NCI-H345 treated with DMSO at 0.1 percent for 48 hours (cell line): ENCODE results near the gene OPCML.

Experiments used
- DNase-seq: peaks from one replicate; lab custom pipeline; 2025; ENCODE audit not compliant: unreplicated experiment; lab: John Stamatoyannopoulos, UW

Gene OPCML

DNA sequence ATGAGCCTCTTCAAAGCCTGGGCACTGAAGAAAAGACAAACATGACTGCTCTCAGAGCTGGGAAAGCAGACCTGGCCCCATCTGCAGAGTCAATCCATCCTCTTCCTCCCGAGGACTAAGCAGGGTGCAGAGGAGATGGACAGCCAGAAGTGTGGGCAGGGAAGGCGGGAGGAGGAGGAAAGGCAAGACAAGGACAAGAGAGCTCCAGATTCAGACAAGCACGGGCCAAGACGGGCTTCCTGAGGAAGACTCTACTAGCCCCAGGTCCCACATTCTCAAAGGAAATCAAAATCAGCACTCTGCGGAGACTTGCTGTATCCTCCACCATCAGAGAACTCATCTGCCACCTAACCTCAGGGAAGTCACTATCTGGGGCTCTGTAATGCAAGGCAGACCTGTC, 28.5 kb downstream of the OPCML start:
- no peak for DNase-seq

DNA sequence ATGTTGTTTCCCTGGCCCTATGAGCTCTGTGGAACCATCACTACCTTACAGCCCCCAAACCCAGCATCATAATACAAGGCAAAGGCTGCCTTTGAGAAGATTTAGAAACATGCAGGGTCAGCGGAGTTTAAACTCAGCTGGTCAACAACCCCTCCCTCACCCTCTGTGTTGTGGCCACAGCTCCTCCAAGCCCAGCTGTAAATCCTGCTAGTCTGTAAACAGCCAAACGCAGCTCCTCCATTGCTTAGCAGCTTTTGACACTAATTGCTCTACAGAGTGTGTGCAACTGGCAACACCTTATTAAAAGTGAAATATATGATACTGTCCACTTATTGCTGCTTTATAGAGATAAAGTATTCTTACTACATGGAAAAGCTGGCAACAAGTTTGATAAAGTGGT, 29.1 kb downstream of the OPCML start:
- DNase-seq, result no peak

DNA sequence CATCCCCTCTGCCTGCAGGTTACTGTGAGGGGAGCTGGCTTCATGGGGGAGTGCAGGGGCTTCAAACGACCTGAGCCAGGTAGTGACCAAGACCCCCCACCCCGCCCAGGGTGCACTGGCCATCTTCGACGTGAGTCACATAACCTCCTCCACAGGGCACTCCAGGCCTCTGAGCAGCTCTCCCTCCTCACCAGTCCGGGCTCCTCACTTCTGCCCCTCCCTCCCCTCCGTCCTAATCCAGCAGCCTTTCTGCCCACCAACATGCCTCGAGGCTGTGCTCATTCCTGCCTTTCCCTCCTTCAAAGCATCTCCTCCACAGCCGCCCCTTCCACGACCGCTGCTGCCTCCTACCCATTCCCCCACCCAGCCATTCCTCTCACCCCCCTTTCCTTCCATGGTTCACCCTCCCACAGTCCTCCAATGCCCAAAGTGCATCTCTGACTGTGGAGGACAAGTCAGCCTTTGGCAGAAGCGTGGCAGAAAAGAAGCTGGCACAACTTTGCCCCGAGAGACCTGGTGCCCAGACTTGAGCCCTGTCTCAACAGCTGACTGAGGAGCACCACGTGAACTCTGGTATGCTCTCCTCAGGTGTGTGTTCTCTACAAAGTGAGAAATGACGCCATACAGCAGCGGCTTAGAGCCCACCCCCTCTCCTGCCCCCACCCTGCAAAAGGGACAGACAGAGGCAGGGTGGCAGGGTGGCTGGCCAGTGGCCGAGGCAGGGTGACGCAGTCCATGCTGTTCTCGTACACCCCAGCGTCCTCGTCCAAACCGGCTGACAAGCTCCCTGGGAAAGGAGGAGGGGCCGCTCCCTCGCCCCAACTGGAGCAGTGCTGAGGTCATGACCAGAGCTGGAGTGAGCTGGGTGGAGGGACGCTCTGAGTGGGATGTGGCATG, 30.4 kb downstream of the OPCML start:
- no peak for DNase-seq

DNA sequence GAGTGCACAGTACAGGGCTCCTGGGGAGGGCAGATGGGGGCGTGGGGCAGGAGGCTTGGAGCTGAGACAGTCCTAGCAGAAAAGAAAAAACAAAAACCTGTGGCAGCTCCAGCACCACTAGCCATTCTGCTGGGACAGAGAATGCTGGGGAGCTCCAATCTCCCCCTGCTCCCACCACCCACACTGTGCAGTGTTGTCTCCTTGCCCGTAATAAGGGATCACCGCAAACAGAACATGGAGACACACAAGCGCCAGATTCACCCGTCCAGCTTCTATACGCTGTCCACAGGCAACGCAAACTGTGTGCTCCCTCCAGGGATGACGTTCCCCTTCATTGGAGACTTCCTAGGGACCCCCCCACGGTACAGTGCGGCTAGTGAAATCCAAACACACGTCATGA, 31.4 kb downstream of the OPCML start:
- no peak for DNase-seq

DNA sequence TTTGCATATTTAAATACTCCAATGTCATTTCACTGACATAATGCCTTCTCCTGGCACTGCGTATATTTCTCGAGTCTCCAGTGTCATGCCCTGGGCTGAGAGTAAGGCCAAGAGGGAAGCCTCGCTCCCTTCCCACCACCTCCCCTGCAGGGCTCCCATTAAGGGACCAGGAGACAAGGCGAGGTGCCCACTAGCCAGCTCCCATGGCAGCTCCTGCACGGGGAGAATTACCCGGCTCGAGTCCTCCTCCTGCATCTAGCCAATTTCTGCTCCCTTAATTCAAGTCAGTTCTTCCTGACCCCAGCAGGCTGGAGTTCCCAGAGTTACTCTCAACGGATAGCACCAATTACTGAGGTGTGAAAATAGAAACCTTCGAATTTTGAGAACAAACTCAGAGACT, 31.9 kb downstream of the OPCML start:
- no peak for DNase-seq

DNA sequence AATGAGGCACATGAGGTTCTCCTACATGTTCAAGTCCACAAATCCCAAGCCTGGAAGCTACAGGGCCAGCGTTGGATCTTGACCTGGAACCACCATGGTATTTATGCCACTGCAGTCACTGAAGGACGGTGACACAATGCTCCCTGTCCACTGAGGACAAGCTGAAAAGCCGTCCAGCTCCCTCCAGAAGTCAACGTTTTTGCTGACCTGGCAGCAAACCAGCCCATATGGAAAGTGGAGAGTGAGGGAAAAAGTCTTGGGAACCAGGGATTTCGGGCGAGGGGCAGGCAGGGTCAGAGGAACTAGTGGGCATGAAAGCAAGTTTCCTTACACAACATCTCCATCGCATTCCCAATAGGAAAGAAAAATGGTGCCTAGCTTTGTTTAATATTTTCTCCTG, 33.3 kb downstream of the OPCML start:
- no peak for DNase-seq

DNA sequence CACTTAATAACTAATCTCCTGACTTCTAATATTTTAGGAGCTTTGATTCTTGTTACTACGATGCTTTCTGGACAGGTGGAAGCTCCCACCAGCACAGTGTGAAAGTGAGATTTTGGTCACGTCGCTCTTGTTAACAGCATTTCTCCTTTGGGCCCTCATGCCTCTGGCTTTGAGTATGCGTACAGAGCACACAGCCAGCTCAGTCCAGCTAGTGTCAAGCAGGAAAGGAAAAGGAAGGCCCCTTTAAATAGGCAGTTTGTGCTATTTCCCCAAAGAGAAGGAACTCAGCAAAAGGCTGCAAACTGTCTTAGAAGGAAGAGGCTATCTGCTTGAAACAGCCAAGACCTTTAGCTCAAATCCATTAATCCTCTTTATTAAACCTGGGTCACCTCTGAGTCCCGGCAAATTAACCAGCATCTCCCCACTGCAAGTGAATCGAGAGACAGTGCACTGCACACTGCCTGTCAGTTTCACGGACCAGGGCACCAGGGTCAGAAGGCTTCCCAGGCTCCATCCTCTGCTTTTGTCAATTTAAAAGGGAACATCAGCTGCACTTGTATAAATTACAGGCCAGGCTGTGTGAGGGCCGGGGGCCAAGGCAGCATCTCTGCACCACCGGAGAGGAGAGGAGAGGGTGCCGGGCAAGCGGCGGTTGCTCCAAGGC, 34.7 kb downstream of the OPCML start:
- no peak for DNase-seq

DNA sequence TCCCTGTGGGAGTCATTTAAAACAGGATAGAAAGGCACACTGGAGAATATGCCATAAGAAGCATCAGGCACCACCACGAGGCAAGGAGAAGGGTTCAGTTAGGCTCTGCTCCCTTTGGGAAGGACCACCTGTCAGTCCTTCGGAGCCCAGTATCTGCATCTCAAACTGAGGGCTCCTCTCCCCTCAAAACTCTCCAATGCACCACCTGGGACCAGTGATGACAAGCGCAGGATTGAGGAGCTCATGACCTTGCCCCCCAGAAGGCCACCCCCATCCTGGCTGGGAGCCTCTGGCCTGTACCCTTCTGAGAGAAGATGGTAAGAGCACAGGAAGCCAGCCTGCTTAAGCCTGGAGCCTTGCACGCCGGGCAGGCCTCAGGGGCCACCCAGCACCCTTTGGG, 39.4 kb downstream of the OPCML start:
- DNase-seq, result no peak

DNA sequence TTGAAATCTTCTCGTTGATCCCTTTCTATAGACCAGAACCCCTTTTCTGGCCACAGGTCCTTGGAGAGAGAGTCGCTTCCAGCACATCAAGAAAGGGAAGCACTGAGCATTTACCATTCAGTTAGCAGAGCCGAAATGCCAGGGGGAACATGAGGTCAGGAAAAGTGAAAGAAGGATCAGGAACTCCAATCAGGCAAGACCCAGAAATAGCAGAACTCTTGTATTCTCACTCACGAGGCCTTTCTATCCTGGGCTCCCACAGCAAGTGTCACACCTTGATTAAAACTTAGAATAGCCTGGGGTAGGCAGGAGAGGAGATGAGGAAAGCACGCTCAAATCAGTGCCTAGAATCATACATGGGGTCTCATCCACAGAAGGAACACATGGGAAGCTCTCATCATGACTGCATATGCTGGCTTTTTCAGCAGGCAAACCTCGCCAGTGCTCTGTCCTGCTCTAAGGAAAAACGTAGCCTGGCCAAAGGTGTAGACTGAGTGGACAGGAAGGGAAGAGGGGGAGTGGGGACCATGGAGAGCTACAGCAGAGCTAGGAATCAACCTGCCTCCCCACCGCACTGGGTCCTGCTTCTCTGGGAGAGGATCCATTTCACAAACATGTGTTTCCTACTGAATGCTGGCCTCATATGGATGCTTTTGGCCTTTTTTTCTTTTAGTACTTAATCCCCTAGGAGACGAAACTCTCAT, 40.5 kb downstream of the OPCML start:
- no peak for DNase-seq

DNA sequence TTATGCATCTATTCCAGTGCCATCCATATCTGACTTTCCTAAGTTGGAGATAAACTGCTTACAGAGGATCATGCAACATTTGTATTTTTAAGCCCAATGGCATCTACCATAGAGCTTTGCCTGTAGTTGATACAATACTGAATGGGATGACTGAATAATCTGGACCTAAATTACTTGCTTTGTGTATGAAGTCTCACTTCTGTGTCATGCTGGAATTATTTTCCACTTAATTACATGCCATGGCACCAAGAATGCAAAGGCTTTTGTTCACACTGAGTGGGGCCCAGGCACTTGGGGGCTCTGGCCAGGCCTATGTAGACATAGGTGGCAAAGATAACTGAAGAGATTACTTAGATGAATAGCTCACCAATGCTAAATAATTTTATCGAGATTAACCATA, 51.6 kb downstream of the OPCML start:
- DNase-seq, result no peak

DNA sequence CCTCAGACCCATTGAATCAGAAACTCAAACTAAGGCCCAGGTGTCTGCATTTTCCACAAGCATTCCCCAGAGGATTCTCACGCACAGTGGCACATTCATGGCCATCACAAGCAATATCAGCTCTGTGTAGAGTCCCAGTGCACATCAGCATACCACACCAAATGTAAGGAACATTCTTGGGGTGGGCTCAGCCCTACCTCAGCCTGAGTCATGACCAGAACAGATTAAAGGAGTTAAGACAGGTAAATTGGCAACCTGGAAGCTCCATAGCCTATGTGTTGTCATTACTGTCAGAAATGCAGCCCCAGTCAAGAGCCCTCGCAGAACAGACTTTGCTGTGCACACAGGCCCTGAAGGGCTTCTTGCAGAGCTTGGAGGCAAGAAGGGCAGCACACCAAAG, 53.1 kb downstream of the OPCML start:
- DNase-seq, result no peak

DNA sequence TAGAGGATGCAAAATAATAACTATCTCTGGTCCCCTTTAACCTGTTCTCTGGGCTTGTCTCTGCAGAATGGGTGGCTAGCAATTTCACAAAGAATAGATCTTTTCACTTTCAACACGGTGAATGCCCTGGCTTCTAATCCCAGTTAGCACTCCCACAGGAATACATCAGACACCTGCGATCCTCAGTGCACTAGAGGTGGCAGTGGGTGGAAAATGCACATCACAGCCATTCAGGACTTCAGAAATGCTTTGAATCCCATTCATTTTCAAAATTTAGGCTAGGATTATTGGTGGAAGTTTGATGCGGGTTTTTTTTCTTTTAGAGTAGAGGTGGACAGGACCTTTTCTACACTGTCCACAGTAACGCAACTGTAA, 55.1 kb downstream of the OPCML start:
- DNase-seq, result no peak

DNA sequence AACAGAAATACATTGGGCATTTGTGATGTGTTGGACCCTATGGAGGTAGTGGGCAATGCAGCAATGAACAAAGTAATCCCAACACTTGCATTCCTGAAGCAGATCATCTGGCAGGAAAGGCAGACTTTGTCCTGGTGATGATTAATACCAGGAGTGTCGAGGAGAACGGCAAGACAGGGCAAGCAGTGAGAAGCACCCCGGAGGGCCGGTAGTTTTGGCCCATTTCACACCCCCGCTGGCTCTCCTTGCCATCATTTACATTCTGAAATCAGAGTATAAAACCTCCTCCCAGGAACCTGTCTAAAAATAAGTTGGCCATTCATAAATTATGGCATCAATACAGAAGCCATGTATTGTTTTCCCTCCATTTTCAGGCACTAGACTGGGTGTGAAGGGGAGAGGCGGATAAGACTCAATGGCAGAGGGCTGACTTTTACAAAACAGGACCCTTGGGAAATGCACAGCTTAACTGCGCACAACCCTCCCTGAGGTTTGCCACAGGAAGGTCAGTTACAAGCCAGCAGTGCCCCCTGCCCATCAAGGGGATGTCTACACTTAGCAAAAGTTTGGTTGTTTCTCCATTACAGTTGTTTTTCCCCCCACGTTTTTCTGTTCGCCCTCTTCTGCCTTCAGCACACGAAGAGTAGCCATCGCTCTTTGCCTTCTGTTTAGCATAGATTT, 55.6 kb downstream of the OPCML start:
- no peak for DNase-seq

DNA sequence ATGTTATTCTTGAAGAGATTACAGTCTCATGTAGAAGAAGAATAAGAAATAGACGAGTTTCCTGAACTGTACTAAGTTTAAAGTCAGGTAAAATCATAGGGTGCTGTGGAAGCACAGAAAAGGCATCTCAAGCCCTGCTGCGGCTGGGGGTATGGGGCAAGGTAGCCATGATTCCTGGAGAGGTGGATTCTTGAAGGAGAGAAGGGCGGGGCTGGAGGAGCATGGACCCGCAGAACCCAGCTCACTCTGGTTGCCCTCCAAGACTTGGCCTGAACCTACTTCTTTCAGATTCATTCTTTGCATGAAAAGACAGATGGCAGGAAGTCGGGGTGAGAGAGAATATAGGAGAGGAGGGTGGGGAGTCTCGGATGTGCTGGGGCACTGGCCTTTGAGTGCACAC, 57.8 kb downstream of the OPCML start:
- DNase-seq, result no peak

DNA sequence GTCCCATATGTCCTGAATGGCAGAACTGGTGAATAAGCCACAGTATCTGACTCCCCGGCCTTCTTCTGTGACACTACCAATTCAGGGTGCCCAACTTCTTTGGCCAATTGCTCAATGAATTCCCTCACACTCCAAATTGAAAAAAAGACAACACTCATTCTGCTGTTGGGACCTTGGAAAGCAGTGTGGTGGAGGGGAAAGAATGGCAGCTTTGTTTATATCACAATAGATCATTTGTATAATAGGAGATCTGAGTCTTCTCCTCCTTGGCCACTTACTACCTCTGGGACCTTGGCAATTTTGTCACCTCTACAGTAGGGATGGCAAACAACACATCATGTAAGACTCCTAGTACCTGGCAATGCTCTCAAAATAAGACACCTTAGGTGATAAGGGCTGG, 64.6 kb downstream of the OPCML start:
- DNase-seq, result no peak

DNA sequence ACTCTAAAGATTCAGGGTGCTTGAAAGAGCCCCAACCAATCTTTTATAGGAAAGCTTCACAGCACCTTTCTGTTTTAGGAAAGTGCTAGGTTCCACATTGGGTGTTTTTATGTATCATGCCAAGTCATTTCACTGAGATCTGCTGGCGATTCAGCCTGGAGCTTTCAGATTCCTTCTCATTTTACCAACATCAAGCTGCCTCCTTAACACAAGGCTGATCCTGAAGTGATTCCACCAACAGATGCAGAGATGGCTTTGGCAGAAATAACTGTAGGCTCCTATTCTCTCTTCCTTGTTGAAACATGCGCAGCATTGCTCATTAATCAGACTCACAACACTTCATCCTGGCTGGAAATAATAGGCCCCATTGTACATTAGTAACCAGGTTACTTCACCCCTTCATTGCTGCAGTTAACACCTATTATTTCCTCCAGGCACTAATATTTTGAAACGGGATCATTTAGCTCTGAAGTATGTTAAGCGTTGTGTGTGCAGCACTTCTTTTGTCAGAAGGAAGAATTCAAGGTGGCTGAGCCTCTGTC, 89.0 kb downstream of the OPCML start:
- no peak for DNase-seq

DNA sequence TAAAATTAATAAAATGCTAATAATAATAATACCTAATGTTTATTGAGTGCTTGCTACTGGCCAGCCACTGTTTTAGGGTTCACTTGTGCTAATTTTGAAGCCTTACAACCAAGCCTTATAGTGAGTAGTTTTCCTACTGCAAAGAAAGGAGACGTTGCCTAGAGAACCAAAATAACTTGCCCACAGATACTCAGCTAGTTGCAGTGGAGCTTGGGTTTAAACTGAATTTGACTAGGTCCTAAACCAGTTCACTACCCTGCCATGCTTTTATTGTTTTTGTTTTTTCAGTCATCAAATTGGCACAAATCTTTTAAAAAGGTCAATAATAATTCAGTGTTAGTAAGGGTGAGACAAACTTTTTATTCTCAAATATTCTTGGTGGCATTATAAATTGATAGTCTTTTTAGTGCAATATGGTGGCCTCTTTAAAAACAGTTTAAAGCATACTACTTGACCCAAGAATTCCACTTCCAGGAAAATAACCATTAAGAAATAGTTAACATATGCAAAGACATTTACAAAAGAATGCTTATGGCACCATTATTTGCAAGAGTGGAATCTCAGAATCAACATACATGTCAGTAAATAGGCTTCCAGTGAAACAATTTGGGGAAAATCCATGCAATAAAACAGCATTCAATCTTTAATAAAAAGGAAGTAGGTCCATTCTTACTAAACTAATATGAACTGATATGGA, 90.2 kb downstream of the OPCML start:
- no peak for DNase-seq

DNA sequence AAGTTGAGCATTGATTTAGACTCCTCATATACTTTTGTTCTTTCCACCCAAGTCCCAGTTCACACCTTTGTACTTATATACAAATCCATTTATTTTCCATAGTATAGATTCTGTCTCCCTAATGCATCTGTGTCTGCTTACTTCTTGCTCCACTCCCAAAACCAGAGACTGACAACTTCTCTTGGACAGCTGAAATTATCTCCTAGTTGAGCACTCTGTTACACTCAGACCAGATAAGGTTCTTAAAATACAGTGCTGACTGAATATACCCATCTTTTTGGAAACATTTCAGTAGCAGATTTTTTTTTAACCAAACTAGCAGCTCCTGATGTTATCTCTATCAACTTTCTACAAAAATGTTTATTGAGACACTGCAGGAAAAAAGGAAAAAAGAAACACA, 106.3 kb downstream of the OPCML start:
- no peak for DNase-seq

DNA sequence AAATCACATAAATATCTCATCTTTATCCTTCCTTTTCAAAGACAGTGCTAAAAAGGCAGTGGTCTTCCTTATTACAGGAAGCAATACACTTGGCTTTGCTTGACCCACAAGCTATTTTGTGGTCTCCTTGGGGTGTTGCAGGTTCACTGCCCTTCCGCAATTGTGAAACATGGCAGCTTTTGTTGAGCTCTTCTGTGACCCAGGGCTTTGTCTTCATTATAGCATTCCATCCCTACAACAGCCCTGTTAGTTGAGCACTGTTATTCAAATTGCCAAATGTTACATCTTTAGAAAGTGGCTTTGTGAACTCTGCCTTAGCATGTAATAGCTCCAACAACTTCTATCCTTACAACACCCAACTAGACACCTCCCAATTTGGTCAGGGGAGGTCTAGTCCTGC, 107.1 kb downstream of the OPCML start:
- DNase-seq, result no peak

DNA sequence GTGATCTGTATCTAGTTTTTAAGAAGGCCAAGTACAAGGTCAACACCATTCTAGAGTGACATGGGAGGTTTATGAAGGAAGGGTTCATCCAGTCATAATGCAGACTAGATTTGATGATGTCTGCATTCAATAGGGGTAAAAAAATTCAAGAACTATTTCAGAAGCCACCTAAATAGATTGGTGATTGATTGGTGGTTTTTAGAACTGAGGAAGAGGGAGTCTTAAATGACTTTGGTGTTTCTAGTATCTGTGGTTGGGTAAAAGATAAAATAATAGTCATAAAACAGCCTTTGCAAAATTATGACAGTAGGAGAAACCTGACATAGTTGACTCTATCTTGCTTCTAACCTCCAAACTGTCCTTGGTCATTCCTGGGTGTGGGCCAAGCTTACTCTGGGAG, 114.1 kb downstream of the OPCML start:
- no peak for DNase-seq

DNA sequence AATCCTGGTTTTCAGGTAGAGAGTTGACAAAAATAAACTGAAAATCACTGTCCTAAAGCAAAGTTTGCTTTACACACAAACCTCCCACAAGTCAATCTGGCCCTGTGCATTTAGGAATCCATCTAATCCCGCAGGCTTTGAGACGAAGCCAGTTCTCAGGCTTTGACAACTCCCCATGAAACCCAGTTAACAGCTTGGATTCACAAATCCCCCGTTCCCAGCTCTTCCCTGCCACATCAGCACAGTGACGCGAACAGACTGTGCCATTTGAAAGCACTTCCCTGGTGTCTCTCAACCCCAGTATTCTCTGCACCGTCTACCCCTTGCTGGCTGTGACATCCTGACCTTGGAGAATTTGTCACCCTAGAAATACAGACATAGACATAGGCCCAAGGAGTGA, 117.8 kb downstream of the OPCML start:
- no peak for DNase-seq
